SKM-1 treated with dmso at 0.1 percent for 144 hours (cell line): ENCODE data around the gene FGFR3.

Experiments used
- DNase-seq: peaks from one replicate; lab custom pipeline; 2025; ENCODE audit not compliant: unreplicated experiment; lab: John Stamatoyannopoulos, UW

FGFR3 gene

DNA sequence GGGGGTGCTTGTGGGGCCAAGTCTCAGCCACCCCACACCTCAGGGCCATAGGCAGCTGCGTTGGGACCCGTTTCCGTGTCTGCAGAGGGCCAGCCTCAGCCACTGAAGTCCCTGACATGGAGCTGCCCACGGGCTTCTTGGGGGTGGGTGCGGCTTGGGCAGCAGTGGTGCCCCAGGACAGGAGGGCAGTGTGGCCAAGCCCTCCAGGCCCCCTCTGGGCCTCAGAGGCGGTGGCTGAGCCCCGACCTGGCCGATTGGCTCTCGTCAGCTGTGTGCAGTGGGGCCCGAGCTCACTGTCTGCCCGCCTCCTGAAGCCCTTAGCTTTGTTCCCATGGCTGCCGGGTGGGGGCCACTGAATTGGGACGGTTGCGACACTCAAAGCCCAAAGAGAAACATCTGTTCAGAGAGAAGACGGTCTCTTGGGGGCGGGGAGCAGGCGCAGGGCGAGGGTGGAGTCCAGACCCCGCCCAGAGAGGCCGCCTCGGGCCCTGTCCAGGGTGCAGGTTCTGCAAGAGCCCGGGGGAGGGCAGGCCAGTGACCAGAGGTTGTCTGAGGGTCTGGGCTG lies 9.1 kb downstream of the FGFR3 start:
- no peak for DNase-seq

DNA sequence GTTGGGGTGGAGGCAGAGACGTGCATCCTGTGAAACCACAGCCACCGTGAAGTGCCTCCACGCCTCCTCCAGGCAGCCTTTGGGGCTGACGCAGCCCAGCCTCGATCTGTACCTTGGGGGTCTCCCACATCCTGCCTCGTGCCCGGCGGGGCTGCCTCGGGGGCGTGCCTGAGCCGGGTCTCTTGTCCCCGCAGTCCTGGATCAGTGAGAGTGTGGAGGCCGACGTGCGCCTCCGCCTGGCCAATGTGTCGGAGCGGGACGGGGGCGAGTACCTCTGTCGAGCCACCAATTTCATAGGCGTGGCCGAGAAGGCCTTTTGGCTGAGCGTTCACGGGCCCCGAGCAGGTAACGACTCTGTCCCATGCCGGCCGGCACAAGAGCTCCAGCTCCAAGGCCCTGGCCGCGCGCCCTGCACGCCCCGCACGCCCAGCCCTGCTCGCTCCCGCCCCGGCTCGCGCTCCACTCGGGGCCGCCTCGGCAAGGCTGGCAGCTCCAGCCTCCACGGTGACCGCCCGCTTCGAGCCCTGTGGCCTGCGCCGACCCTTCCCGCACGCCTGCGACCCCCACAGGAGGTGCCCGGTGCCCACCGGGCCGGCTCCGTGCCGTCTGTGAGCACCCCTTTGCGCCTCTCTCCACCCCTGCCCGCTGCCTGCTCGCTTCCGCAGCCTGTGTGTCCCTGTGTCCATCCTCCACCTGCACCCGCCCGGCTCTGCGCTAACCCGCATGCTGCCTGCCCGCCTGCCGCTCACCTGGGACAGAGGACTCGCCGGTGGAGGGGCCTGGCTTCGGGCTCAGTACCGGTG lies 9.8 kb downstream of the FGFR3 start:
- no peak for DNase-seq

DNA sequence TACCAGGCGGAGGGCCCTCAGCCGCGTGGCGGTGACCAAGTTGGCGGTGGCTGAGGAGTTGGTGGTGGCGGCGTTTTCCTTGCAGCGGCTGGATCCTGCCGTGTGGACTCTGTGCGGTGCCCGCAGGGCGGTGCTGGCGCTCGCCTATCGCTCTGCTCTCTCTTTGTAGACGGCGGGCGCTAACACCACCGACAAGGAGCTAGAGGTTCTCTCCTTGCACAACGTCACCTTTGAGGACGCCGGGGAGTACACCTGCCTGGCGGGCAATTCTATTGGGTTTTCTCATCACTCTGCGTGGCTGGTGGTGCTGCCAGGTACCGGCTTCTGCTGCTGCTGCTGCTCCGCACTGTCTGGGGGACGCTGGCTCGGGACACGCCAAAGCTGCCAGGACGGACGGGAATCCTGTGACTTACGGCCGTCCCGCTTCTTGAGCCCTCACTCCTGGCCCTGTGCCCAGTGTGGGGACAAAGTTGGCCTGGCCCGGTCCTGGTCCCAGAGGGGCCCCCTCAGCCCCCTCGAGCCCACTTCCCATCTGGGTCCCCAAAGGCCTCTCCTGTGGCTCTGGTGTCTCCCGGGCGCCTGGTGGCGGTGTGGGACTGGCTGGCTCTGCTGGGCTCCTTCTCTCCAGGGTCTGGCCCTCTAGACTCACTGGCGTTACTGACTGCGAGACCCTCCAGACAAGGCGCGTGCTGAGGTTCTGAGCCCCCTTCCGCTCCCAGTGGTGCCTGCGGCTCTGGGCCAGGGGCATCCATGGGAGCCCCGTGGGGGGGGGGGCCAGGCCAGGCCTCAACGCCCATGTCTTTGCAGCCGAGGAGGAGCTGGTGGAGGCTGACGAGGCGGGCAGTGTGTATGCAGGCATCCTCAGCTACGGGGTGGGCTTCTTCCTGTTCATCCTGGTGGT lies 10.7 kb downstream of the FGFR3 start:
- no peak for DNase-seq

DNA sequence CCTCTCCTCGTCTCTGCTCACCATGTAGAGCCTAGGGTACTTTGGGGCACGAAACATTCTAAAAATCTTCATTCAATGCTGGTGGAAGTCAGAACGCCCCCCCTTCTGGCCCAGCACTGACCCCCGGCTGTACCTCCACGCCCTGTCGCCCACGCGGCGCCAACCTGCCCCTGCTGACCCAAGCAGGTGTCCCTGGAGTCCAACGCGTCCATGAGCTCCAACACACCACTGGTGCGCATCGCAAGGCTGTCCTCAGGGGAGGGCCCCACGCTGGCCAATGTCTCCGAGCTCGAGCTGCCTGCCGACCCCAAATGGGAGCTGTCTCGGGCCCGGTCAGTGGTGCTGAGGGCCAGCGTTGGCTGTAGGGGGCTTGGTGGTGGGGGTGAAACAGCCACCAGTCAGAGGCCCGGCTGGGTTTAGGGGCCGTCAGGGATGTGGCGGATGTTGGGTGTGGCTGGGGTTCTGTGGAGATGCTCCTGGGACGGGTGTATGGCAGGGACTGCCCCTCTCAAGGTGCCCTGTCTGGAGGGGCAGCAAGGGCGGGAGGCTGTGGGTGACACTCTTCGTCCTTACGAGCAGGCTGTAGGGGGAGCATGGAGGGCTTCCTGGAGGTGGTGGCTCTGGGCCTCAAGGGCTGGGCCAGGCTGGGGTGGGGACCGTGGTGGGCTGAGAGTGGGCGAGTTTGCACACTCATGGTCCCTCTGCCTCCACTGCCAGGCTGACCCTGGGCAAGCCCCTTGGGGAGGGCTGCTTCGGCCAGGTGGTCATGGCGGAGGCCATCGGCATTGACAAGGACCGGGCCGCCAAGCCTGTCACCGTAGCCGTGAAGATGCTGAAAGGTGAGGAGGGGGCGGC lies 11.8 kb downstream of the FGFR3 start:
- DNase-seq: no peak

DNA sequence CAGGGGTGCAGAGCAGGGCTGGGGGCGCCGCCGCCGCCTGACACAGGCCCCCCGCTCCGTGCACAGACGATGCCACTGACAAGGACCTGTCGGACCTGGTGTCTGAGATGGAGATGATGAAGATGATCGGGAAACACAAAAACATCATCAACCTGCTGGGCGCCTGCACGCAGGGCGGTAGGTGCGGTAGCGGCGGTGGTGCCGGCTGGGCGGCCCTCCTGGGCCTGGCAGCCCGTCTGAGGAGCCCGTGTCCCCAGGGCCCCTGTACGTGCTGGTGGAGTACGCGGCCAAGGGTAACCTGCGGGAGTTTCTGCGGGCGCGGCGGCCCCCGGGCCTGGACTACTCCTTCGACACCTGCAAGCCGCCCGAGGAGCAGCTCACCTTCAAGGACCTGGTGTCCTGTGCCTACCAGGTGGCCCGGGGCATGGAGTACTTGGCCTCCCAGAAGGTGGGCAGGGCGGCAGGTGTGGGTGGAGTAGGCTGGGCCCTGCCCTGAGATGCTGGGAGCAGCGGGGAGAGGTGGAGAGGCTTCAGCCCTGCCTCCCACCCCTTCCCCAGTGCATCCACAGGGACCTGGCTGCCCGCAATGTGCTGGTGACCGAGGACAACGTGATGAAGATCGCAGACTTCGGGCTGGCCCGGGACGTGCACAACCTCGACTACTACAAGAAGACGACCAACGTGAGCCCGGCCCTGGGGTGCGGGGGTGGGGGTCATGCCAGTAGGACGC lies 12.6 kb downstream of the FGFR3 start:
- no peak for DNase-seq

DNA sequence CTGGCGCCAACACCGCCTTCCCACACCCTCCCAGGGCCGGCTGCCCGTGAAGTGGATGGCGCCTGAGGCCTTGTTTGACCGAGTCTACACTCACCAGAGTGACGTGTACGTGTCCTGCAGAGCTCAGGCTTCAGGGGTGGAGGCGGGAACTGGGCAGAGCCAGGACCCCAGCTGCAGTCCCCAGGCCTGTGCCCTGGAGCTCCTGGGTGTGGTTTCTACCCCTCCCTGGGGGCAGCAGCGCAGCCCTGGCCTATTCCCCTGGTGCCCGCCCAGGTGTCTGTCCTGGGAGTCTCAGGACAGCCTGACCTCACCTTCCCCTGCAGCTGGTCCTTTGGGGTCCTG lies 13.1 kb downstream of the FGFR3 start:
- DNase-seq: no peak

DNA sequence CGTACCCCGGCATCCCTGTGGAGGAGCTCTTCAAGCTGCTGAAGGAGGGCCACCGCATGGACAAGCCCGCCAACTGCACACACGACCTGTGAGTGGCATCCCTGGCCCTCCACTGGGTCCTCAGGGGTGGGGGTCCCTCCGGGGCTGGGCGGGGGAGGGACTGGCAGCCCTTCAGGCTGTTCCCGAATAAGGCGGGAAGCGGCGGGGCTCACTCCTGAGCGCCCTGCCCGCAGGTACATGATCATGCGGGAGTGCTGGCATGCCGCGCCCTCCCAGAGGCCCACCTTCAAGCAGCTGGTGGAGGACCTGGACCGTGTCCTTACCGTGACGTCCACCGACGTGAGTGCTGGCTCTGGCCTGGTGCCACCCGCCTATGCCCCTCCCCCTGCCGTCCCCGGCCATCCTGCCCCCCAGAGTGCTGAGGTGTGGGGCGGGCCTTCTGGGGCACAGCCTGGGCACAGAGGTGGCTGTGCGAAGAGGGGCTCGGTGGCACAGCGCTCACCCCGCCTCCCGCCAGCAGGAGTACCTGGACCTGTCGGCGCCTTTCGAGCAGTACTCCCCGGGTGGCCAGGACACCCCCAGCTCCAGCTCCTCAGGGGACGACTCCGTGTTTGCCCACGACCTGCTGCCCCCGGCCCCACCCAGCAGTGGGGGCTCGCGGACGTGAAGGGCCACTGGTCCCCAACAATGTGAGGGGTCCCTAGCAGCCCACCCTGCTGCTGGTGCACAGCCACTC lies 13.7 kb downstream of the FGFR3 start:
- DNase-seq: no peak

DNA sequence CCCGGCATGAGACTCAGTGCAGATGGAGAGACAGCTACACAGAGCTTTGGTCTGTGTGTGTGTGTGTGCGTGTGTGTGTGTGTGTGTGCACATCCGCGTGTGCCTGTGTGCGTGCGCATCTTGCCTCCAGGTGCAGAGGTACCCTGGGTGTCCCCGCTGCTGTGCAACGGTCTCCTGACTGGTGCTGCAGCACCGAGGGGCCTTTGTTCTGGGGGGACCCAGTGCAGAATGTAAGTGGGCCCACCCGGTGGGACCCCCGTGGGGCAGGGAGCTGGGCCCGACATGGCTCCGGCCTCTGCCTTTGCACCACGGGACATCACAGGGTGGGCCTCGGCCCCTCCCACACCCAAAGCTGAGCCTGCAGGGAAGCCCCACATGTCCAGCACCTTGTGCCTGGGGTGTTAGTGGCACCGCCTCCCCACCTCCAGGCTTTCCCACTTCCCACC lies 14.3 kb downstream of the FGFR3 start:
- DNase-seq: no peak

DNA sequence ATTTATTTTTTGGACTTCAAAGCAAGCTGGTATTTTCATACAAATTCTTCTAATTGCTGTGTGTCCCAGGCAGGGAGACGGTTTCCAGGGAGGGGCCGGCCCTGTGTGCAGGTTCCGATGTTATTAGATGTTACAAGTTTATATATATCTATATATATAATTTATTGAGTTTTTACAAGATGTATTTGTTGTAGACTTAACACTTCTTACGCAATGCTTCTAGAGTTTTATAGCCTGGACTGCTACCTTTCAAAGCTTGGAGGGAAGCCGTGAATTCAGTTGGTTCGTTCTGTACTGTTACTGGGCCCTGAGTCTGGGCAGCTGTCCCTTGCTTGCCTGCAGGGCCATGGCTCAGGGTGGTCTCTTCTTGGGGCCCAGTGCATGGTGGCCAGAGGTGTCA lies 15.3 kb downstream of the FGFR3 start:
- no peak for DNase-seq

DNA sequence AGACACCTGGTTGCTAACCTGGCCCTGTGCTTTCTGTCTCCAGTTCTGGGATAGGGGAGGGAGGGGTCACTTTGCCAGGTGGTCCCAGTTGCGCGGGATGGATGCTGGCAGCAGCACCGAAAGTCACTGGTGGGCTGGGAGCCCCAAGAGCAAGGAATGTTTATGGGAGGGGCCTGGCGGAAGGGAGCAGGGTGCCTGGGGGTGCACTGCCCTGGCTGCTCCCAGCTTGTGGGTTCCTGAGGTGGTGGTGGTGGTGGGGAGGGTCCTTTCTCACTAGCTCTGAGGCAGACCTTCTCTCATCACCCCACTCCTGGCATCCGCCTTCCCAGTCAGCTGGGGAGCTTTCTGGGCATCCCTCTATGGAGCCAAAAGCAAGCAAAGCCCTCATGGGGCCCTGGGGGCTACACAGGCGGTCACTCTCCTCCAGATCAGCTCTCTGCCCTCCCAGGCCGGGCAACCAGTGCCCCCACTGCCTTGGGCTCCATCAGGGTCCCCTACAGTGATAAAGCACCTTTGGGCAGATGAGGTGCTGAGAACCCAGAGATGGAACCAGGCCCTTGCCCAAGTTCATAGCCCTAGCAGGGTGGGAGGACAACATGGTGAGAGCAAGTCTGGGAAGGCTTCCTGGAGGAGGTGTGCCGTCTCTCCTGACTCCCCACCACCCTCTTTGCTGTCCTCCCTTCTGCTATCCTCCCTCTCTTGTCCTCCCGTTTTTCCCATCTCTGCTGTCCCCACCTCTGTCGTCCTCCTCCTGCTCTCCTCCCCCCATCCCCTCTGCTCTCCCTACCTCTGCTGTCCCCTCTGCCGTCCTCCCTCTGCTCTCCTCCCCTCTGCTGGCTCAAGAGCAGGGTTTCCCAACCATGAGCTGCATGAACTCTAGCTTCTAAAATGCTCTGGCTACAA lies 16.0 kb downstream of the FGFR3 start:
- no peak for DNase-seq

DNA sequence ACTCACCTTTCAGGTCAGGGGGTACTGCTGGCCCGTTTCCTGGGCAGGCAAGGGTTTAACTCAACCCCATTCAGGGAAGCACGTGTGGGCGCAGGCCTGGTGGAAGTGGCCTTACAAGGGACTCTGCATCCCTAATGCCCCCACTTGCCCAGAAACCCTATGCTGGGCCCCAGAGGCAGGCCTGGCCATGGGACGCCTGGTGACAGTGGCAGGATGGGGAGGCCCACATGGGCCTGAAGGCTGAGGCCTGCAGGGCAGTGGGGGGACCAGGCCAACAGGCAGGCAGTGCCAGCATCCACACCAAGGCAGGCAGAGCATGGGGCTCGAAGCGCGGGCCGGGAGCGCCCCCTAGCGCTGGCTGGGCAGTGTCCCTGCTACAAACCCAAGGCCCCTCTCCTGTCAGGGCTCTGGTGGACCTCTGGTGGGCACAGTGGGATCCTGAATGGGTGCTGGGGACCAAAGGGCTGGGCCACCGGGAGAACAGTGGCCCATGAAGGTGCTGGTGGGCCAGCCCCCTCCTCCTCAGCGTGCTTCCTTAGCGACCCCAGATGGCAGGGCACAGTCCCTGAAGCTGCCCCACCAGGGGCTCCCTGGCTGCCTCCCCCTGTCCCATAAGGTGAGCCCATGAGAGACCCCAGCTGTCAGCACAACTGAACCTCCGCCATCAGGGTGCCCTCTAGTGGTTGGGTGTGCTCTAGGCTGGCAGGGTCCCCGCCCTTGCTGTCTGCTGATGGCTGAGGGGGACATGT lies 16.8 kb downstream of the FGFR3 start:
- peak; percentile 60 for DNase-seq

DNA sequence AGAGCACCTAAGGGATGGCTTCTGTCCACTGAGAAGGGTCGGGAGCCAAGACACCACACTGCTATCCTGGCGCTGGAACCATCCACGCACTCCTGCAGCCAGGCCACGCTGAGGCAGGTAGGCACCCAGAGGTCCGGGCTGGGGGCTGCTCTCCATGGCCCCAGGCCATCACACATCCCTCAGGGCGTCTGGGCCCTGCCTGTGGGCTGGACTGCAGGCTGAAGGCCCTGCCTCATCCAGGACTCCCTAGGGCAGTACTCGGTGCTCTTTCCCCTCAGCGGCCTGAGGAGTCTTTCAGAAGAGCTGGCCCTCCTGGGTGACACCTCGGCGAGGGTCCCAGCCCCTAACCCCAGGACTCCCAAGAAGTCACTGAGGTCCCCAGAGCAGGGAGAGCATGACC lies 17.7 kb downstream of the FGFR3 start:
- no peak for DNase-seq

DNA sequence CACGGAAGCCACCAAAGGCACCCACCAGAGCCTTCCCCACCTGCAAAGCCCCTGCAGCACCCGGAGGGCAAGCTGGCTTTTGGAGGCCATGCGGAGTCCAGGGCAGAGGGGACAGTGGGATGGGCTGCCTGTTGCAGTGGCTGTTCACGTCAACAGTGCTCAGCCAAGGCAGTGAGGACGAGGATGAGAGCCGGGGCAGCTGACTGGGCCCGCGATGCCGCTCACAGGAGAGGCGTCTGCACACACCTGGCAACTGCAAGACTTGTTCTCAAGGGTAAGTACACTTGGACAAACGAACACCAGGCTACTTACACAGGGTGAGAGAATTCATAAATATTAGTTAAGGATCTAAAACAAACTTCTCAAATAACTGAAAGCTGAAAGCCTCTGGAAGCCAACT lies 19.6 kb downstream of the FGFR3 start:
- no peak for DNase-seq

DNA sequence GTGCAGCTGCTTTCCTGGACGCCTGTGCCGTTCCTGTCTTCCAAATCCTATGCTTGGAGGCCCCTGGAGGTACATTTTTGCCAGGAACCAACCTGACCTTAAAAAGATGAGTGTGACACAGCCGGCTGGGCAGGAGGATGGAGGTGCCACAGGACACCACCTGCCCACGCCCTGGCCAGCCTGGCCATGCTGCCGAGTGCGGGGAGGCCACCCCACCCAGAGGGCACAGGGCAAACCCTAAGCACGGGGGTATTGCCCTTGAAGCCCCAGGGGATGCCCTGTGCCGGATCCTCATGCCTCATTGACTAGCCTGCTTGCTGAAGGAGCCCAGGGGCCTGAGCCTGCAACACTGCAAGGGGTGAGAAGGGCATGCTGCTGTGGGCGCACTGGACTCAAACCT lies 20.1 kb downstream of the FGFR3 start:
- no peak for DNase-seq

DNA sequence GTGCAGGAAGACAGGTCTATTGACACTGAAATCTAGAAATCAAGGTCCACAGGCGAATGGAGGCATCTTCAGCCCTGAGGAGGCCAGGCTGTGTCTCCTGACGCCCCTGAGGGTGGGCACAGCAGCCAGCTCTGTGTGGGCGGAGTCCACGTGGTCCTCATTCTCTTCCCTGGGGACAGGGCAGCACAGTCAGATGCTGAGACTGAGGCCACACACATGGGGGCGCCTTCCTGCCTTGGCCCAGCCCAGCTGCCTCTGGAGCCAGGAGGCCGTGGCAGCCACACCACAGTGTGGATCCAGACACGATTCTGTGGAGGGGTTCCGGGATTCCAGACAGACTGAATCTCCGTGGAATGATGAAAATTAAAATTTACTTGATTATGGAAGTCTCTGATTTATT lies 20.8 kb downstream of the FGFR3 start:
- DNase-seq: no peak

DNA sequence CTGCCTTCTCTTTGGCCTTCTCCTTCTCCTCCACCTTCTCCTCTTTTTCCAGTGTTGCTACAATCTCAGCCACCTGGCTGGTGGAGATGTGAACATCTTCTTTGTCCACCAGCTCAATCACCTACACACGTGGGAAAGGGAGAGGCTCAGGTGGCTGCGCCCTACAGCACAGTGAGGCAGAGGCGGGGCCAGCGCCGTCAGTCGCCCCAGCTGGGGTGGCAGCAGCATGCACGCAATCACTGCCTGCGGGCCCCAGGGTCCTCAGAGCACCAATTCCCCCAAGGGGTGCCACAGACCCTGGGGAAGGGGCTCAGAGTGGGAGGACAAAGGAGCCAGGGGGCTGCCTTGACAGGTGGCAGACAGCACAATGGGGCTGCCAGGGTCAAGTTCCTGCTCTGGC lies 21.4 kb downstream of the FGFR3 start:
- DNase-seq: no peak

DNA sequence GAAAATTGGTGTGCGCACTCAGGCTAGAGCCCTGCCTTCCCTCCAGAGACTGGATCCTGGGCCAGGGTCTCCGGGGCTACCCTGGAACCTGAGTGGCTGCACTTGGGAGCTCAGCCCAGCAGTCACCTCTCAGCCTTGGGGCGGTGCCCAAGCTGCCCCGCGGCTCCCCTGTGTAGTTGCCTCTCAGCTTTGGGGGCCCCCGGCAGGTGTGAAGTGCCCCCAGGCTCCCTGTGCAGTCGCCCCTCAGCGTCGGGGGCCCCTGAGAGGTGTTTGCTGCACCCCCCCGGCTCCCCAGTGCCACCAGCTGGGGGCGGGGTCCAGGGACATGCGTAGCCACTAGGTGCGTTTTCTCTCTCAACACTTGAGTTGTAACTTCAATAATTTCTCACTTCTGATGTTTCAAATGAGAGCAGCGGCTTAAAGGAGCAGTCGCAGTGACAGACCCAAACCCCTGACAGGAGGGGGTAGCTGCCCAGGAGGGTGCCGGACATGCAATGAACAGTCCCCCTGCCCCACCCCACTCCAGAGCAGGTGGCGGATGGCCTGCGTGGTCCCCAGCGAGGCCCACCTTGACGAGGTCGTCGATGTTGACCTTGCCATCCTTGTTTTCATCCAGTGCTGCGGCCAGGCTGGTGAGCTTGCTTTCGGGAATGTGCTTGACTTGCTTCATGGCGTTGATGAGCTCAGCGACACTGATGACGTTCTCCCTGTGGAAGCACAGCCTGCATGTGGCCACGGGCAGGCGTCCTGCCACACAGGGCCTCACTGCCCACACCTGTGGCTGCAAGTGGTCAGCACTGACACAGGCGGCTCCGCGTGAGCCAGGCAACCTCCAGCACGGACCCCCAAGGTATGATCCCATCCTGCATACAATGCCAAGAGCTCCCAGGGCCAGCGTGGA lies 22.3 kb downstream of the FGFR3 start:
- DNase-seq: no peak
